Measurements from ENCODE around the gene AFDN. TPM values are rescaled to one million over a fixed set of nuclear protein-coding genes. Genes with fewer than 3 reads are reported as not detected.

AFDN gene
- total and polyA plus RNA-seq, 2 donors: 15.3 to 16.7 TPM

DNA sequence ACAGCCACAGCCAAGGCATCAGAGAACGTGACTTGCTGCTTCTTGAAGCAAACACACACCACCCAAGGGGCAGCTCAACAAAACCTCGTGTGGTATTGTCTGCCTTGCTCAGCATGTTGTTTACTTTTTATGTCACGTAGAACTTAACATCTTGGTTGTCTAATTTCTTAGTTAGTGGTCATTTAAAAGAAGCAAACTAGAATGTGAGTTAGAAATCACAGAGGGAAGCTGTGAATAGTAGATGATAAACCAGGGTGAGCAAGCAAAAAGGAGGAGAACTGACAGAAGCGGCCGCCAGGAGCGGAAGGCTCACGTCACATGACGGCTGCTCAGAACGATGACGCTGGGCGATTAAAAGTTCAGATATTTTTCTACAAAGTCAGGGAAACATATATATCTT is 119.3 kb downstream of the AFDN start:
- no peak for DNase-seq (ENCODE audit: low read depth in 6 of 9, low spot score in 9 of 9)
- Histone ChIP-seq H3K4me3 (ENCODE audit: low read length in 2 of 2) (no peak overlapping the region), H3K4me1 (ENCODE audit: control insufficient read depth in 2 of 2, insufficient read depth in 2 of 2, low read length in 2 of 2) (no peaks in the 10 kb centered on the region), H3K27ac (ENCODE audit: low read depth in 1 of 2, low read length in 1 of 2) (no peak overlapping the region), H3K36me3 (ENCODE audit: control insufficient read depth in 2 of 2, insufficient read depth in 2 of 2, low read length in 1 of 2) (no peaks in the 10 kb centered on the region), H3K27me3 (ENCODE audit: control insufficient read depth in 2 of 2, insufficient read depth in 1 of 2, low read length in 1 of 2) (no peaks in the 10 kb centered on the region), H3K9me3 (ENCODE audit: control insufficient read depth in 2 of 2, insufficient read depth in 1 of 2, low read length in 1 of 2) (no peaks in the 10 kb centered on the region)
- 93% methylated on average over 11 of the region's 11 CpGs for WGBS

GRCh38 chr6:167946604-167947003 is 119.9 kb downstream of the AFDN start:
- H3K9me3 ChIP-seq (ENCODE audit: control insufficient read depth in 2 of 2, insufficient read depth in 1 of 2, low read length in 1 of 2): no peaks in the 10 kb centered on the region
- H3K4me3 ChIP-seq (ENCODE audit: low read length in 2 of 2): no peak overlapping the region
- 95% methylated on average over 5 of the region's 5 CpGs for WGBS
- no peak for DNase-seq (ENCODE audit: low read depth in 6 of 9, low spot score in 9 of 9)
- no peaks in the 10 kb centered on the region for H3K4me1 ChIP-seq (ENCODE audit: control insufficient read depth in 2 of 2, insufficient read depth in 2 of 2, low read length in 2 of 2)
- no peak overlapping the region for H3K27ac ChIP-seq (ENCODE audit: low read depth in 1 of 2, low read length in 1 of 2)
- no peaks in the 10 kb centered on the region for H3K36me3 ChIP-seq (ENCODE audit: control insufficient read depth in 2 of 2, insufficient read depth in 2 of 2, low read length in 1 of 2)
- H3K27me3 ChIP-seq (ENCODE audit: control insufficient read depth in 2 of 2, insufficient read depth in 1 of 2, low read length in 1 of 2): no peaks in the 10 kb centered on the region

DNA sequence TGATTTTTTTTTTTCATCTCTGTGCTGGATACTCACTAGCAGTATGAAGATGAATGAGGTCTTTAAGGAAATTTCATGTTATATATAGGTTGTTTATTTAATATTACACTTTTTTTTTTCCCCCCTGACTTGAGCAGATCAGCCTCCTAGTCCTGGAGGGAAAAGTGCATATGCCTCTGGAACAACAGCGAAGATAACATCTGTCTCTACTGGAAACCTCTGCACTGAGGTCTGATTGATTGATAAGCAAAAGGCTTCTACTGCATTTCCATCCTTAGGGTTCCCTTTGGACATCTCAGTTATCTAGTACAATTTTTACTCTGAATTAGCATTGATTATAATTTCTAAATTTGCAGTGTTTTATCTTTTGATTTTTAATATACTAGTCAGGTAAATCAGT is 121.0 kb downstream of the AFDN start:
- 98% methylated on average over 1 of the region's 1 CpG for WGBS
- H3K36me3 ChIP-seq (ENCODE audit: control insufficient read depth in 2 of 2, insufficient read depth in 2 of 2, low read length in 1 of 2): no peaks in the 10 kb centered on the region
- H3K27ac ChIP-seq (ENCODE audit: low read depth in 1 of 2, low read length in 1 of 2): no peak overlapping the region
- no peaks in the 10 kb centered on the region for H3K4me1 ChIP-seq (ENCODE audit: control insufficient read depth in 2 of 2, insufficient read depth in 2 of 2, low read length in 2 of 2)
- H3K9me3 ChIP-seq (ENCODE audit: control insufficient read depth in 2 of 2, insufficient read depth in 1 of 2, low read length in 1 of 2): no peaks in the 10 kb centered on the region
- no peaks in the 10 kb centered on the region for H3K27me3 ChIP-seq (ENCODE audit: control insufficient read depth in 2 of 2, insufficient read depth in 1 of 2, low read length in 1 of 2)
- no peak for DNase-seq (ENCODE audit: low read depth in 6 of 9, low spot score in 9 of 9)
- H3K4me3 ChIP-seq (ENCODE audit: low read length in 2 of 2): no peak overlapping the region

- Histone ChIP-seq H3K9me3 (ENCODE audit: control insufficient read depth in 2 of 2, insufficient read depth in 1 of 2, low read length in 1 of 2) (no peaks in the 10 kb centered on the region), H3K27ac (ENCODE audit: low read depth in 1 of 2, low read length in 1 of 2) (no peak overlapping the region), H3K27me3 (ENCODE audit: control insufficient read depth in 2 of 2, insufficient read depth in 1 of 2, low read length in 1 of 2) (no peaks in the 10 kb centered on the region), H3K4me3 (ENCODE audit: low read length in 2 of 2) (no peak overlapping the region), H3K36me3 (ENCODE audit: control insufficient read depth in 2 of 2, insufficient read depth in 2 of 2, low read length in 1 of 2) (no peaks in the 10 kb centered on the region), H3K4me1 (ENCODE audit: control insufficient read depth in 2 of 2, insufficient read depth in 2 of 2, low read length in 2 of 2) (no peaks in the 10 kb centered on the region)
- no peak for DNase-seq (ENCODE audit: low read depth in 6 of 9, low spot score in 9 of 9)
- 95% methylated on average over 4 of the region's 4 CpGs for WGBS
Measured at GRCh38 chr6:167948716-167949115, 122.0 kb downstream of the AFDN start.

GRCh38 chr6:167949121-167949684 is 122.5 kb downstream of the AFDN start:
- H3K9me3 ChIP-seq (ENCODE audit: control insufficient read depth in 2 of 2, insufficient read depth in 1 of 2, low read length in 1 of 2): no peaks in the 10 kb centered on the region
- no peak overlapping the region for H3K27ac ChIP-seq (ENCODE audit: low read depth in 1 of 2, low read length in 1 of 2)
- no peak overlapping the region for H3K4me3 ChIP-seq (ENCODE audit: low read length in 2 of 2)
- no peaks in the 10 kb centered on the region for H3K4me1 ChIP-seq (ENCODE audit: control insufficient read depth in 2 of 2, insufficient read depth in 2 of 2, low read length in 2 of 2)
- no peaks in the 10 kb centered on the region for H3K27me3 ChIP-seq (ENCODE audit: control insufficient read depth in 2 of 2, insufficient read depth in 1 of 2, low read length in 1 of 2)
- no peaks in the 10 kb centered on the region for H3K36me3 ChIP-seq (ENCODE audit: control insufficient read depth in 2 of 2, insufficient read depth in 2 of 2, low read length in 1 of 2)
- DNase-seq (ENCODE audit: low read depth in 6 of 9, low spot score in 9 of 9): no peak
- 94% methylated on average over 7 of the region's 7 CpGs for WGBS

- WGBS: 97% methylated on average over 29 of the region's 29 CpGs
- H3K27ac ChIP-seq (ENCODE audit: low read depth in 1 of 2, low read length in 1 of 2): no peak overlapping the region
- H3K36me3 ChIP-seq (ENCODE audit: control insufficient read depth in 2 of 2, insufficient read depth in 2 of 2, low read length in 1 of 2): no peaks in the 10 kb centered on the region
- H3K27me3 ChIP-seq (ENCODE audit: control insufficient read depth in 2 of 2, insufficient read depth in 1 of 2, low read length in 1 of 2): no peaks in the 10 kb centered on the region
- no peak overlapping the region for H3K4me3 ChIP-seq (ENCODE audit: low read length in 2 of 2)
- no peaks in the 10 kb centered on the region for H3K9me3 ChIP-seq (ENCODE audit: control insufficient read depth in 2 of 2, insufficient read depth in 1 of 2, low read length in 1 of 2)
- DNase-seq (ENCODE audit: low read depth in 6 of 9, low spot score in 9 of 9): no peak
- H3K4me1 ChIP-seq (ENCODE audit: control insufficient read depth in 2 of 2, insufficient read depth in 2 of 2, low read length in 2 of 2): no peaks in the 10 kb centered on the region
Measured at GRCh38 chr6:167951781-167952511, 125.2 kb downstream of the AFDN start.

DNA sequence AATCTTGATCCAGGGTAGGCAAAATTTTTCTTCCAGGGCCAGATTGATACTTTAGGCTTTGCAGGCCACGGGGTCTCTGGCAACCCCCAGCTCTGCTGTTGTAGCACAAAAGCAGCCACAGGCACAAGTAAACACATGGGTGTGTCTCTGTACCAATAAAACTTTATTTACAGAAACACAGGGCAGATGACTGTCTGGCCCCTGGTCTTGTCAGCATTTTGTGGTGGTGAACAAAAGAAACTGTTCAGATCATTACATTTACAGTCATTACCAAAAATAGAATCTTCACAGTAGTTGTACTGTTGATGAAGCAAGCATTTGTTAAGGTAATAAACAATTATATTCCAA is 125.8 kb downstream of the AFDN start:
- H3K36me3 ChIP-seq (ENCODE audit: control insufficient read depth in 2 of 2, insufficient read depth in 2 of 2, low read length in 1 of 2): no peaks in the 10 kb centered on the region
- H3K27ac ChIP-seq (ENCODE audit: low read depth in 1 of 2, low read length in 1 of 2): no peak overlapping the region
- no peak for DNase-seq (ENCODE audit: low read depth in 6 of 9, low spot score in 9 of 9)
- no peaks in the 10 kb centered on the region for H3K9me3 ChIP-seq (ENCODE audit: control insufficient read depth in 2 of 2, insufficient read depth in 1 of 2, low read length in 1 of 2)
- 91% methylated on average over 1 of the region's 1 CpG for WGBS
- no peaks in the 10 kb centered on the region for H3K4me1 ChIP-seq (ENCODE audit: control insufficient read depth in 2 of 2, insufficient read depth in 2 of 2, low read length in 2 of 2)
- H3K4me3 ChIP-seq (ENCODE audit: low read length in 2 of 2): no peak overlapping the region
- H3K27me3 ChIP-seq (ENCODE audit: control insufficient read depth in 2 of 2, insufficient read depth in 1 of 2, low read length in 1 of 2): no peaks in the 10 kb centered on the region

- 97% methylated on average over 5 of the region's 5 CpGs for WGBS
- DNase-seq (ENCODE audit: low read depth in 6 of 9, low spot score in 9 of 9): no peak
- Histone ChIP-seq H3K27ac (ENCODE audit: low read depth in 1 of 2, low read length in 1 of 2) (no peak overlapping the region), H3K4me1 (ENCODE audit: control insufficient read depth in 2 of 2, insufficient read depth in 2 of 2, low read length in 2 of 2) (no peaks in the 10 kb centered on the region), H3K4me3 (ENCODE audit: low read length in 2 of 2) (no peak overlapping the region), H3K36me3 (ENCODE audit: control insufficient read depth in 2 of 2, insufficient read depth in 2 of 2, low read length in 1 of 2) (no peaks in the 10 kb centered on the region), H3K27me3 (ENCODE audit: control insufficient read depth in 2 of 2, insufficient read depth in 1 of 2, low read length in 1 of 2) (no peaks in the 10 kb centered on the region), H3K9me3 (ENCODE audit: control insufficient read depth in 2 of 2, insufficient read depth in 1 of 2, low read length in 1 of 2) (no peaks in the 10 kb centered on the region)
Measured at GRCh38 chr6:167953551-167953950, 126.8 kb downstream of the AFDN start.

GRCh38 chr6:167954151-167954550 is 127.4 kb downstream of the AFDN start:
- DNase-seq (ENCODE audit: low read depth in 6 of 9, low spot score in 9 of 9): no peak
- H3K36me3 ChIP-seq (ENCODE audit: control insufficient read depth in 2 of 2, insufficient read depth in 2 of 2, low read length in 1 of 2): no peaks in the 10 kb centered on the region
- WGBS: 98% methylated on average over 3 of the region's 3 CpGs
- H3K27ac ChIP-seq (ENCODE audit: low read depth in 1 of 2, low read length in 1 of 2): no peak overlapping the region
- H3K4me1 ChIP-seq (ENCODE audit: control insufficient read depth in 2 of 2, insufficient read depth in 2 of 2, low read length in 2 of 2): no peaks in the 10 kb centered on the region
- H3K9me3 ChIP-seq (ENCODE audit: control insufficient read depth in 2 of 2, insufficient read depth in 1 of 2, low read length in 1 of 2): no peaks in the 10 kb centered on the region
- no peak overlapping the region for H3K4me3 ChIP-seq (ENCODE audit: low read length in 2 of 2)
- no peaks in the 10 kb centered on the region for H3K27me3 ChIP-seq (ENCODE audit: control insufficient read depth in 2 of 2, insufficient read depth in 1 of 2, low read length in 1 of 2)

Measured in thymus (tissue), 11 donors.